ENCODE results near the gene ADGRG3. TPM values are rescaled to one million over a fixed set of nuclear protein-coding genes. Genes with fewer than 3 reads are reported as not detected.

The ADGRG3 gene
- total and polyA plus RNA-seq, 2 of the 13 experiments (the other 11 are each of a cell fraction or from before 2014, with no cell fraction given) = 2.7 to 11.8 TPM

GRCh38 chr16:57660715-57661463 lies 7.2 kb upstream of the ADGRG3 start (continued):
- peak; percentile 66; the same call in 1 of the 2 replicates for TF ChIP-seq ZFP91 (CRISPR knock-in tag; IDR thresholded peaks at IDR 0.05; ENCODE audit: borderline replicate concordance)
- 0 out of 2 replicates have a peak, but pooled peaks have one; percentile 15 for TF ChIP-seq ZNF263 (CRISPR knock-in tag; IDR thresholded peaks at IDR 0.05)
- no peak for TF ChIP-seq NFYC (CRISPR knock-in tag; IDR thresholded peaks at IDR 0.05)
- no peak for TF ChIP-seq ZNF143 (CRISPR knock-in tag; IDR thresholded peaks at IDR 0.05)
- no peak for TF ChIP-seq FLYWCH1 (CRISPR knock-in tag; IDR thresholded peaks at IDR 0.05)
- TF ChIP-seq ZNF232 (CRISPR knock-in tag; IDR thresholded peaks at IDR 0.05; ENCODE audit: borderline replicate concordance) = peak; percentile 65; the same call in 1 of the 2 replicates
- peak; percentile 84 for TF ChIP-seq ZBTB4 (CRISPR knock-in tag; IDR thresholded peaks at IDR 0.05; ENCODE audit: borderline replicate concordance)
- no peak for TF ChIP-seq RBAK (CRISPR knock-in tag; IDR thresholded peaks at IDR 0.05)
- TF ChIP-seq ZNF382 (CRISPR knock-in tag; IDR thresholded peaks at IDR 0.05; ENCODE audit: borderline replicate concordance) = no peak
- no peak; the same call in 1 of the 2 replicates for TF ChIP-seq NFATC3 (CRISPR knock-in tag; IDR thresholded peaks at IDR 0.05)
- TF ChIP-seq CEBPZ (IDR thresholded peaks at IDR 0.05; ENCODE audit: low read length) = no peak
- TF ChIP-seq CSRNP2 (CRISPR knock-in tag; conservative IDR thresholded peaks at IDR 0.05; ENCODE audit: low read depth) = no peak
- TF ChIP-seq ZNF460 (CRISPR knock-in tag; IDR thresholded peaks at IDR 0.05; ENCODE audit: borderline replicate concordance) = no peak
- TF ChIP-seq ZNF333 (CRISPR knock-in tag; IDR thresholded peaks at IDR 0.05; ENCODE audit: borderline replicate concordance) = peak; percentile 59; the same call in 1 of the 2 replicates
- TF ChIP-seq TAF15 (IDR thresholded peaks at IDR 0.05; ENCODE audit: low read depth, low read length, poor library complexity, severe bottlenecking) = no peak
- TF ChIP-seq ZSCAN20 (CRISPR knock-in tag; IDR thresholded peaks at IDR 0.05; ENCODE audit: borderline replicate concordance) = no peak
- no peak for TF ChIP-seq SMARCE1 (IDR thresholded peaks at IDR 0.05; ENCODE audit: borderline replicate concordance)

Data from HepG2 (cell line).